ENCODE data around the gene COPS7A. TPM values are rescaled to one million over a fixed set of nuclear protein-coding genes. Genes with fewer than 3 reads are reported as not detected.

The COPS7A gene
- total RNA-seq, 2 donors from 2014 or later = 43.3 to 69.2 TPM

- Mint-ChIP-seq H3K9me3 (no peaks in the 10 kb centered on the region), H3K4me3 (peak overlapping the region; percentile 91), H3K27ac (peak overlapping the region; percentile 79), H3K27me3 (ENCODE audit: insufficient read depth) (peaks cover 5% of the 10 kb centered on the region), H3K4me1 (peaks cover 26% of the 10 kb centered on the region), H3K36me3 (ENCODE audit: low read depth) (peaks cover 32% of the 10 kb centered on the region)
- peaks cover 5% of the 10 kb centered on the region for H3K4me1 ChIP-seq (ENCODE audit: control insufficient read depth, insufficient read depth, low read length)
- H3K4me3 ChIP-seq (ENCODE audit: low read length) = peak overlapping the region; percentile 53
- no peak overlapping the region for H3K9ac ChIP-seq (ENCODE audit: extremely low read depth, low read length, poor library complexity, severe bottlenecking)
- no peaks in the 10 kb centered on the region for H3K27me3 ChIP-seq (ENCODE audit: control insufficient read depth, insufficient read depth, low read length, poor library complexity, severe bottlenecking)
- no peak for DNase-seq
- peaks cover 32% of the 10 kb centered on the region for H3K36me3 ChIP-seq (ENCODE audit: control insufficient read depth, insufficient read depth, low read length)
- no peak for TF ChIP-seq CTCF (conservative IDR thresholded peaks at IDR 0.05)
- H3K9me3 ChIP-seq (ENCODE audit: control insufficient read depth, low read length) = no peaks in the 10 kb centered on the region
- WGBS, 2 experiments (ENCODE audit: insufficient coverage in 1 of 2, insufficient read length in 1 of 2) = 4 to 8% methylated on average over 3 to 7 of the region's 7 CpGs
- H3K27ac ChIP-seq (ENCODE audit: low read depth, low read length) = peak overlapping the region; percentile 12
Measured at GRCh38 chr12:6753772-6754356, 30.0 kb downstream of the COPS7A start.

- no peak overlapping the region for H3K9ac ChIP-seq (ENCODE audit: extremely low read depth, low read length, poor library complexity, severe bottlenecking)
- H3K4me3 ChIP-seq (ENCODE audit: low read length) = no peak overlapping the region
- WGBS, 2 experiments (ENCODE audit: insufficient coverage in 1 of 2, insufficient read length in 1 of 2) = 83 to 94% methylated on average over 2 of the region's 2 CpGs
- Mint-ChIP-seq H3K27ac (no peak overlapping the region), H3K9me3 (no peaks in the 10 kb centered on the region), H3K36me3 (ENCODE audit: low read depth) (peaks cover 26% of the 10 kb centered on the region), H3K4me1 (peaks cover 27% of the 10 kb centered on the region), H3K4me3 (no peak overlapping the region), H3K27me3 (ENCODE audit: insufficient read depth) (peaks cover 5% of the 10 kb centered on the region)
- peaks cover 27% of the 10 kb centered on the region for H3K36me3 ChIP-seq (ENCODE audit: control insufficient read depth, insufficient read depth, low read length)
- H3K9me3 ChIP-seq (ENCODE audit: control insufficient read depth, low read length) = no peaks in the 10 kb centered on the region
- TF ChIP-seq CTCF (conservative IDR thresholded peaks at IDR 0.05) = no peak
- no peak overlapping the region for H3K27ac ChIP-seq (ENCODE audit: low read depth, low read length)
- H3K27me3 ChIP-seq (ENCODE audit: control insufficient read depth, insufficient read depth, low read length, poor library complexity, severe bottlenecking) = no peaks in the 10 kb centered on the region
- H3K4me1 ChIP-seq (ENCODE audit: control insufficient read depth, insufficient read depth, low read length) = peaks cover 5% of the 10 kb centered on the region
- no peak for DNase-seq
Measured at GRCh38 chr12:6754411-6754810, 30.6 kb downstream of the COPS7A start.

- TF ChIP-seq CTCF (conservative IDR thresholded peaks at IDR 0.05) = no peak
- peaks cover 5% of the 10 kb centered on the region for H3K27me3 Mint-ChIP-seq (ENCODE audit: insufficient read depth)
- WGBS, 2 experiments (ENCODE audit: insufficient coverage in 1 of 2, insufficient read length in 1 of 2) = 89 to 95% methylated on average over 7 to 8 of the region's 8 CpGs
- H3K4me1 Mint-ChIP-seq = peaks cover 25% of the 10 kb centered on the region
- no peak overlapping the region for H3K9ac ChIP-seq (ENCODE audit: extremely low read depth, low read length, poor library complexity, severe bottlenecking)
- H3K36me3 Mint-ChIP-seq (ENCODE audit: low read depth) = no peaks in the 10 kb centered on the region
- H3K4me3 Mint-ChIP-seq = no peak overlapping the region
- no peak overlapping the region for H3K27ac ChIP-seq (ENCODE audit: low read depth, low read length)
- DNase-seq = no peak
- H3K9me3 Mint-ChIP-seq = no peaks in the 10 kb centered on the region
- peaks cover 5% of the 10 kb centered on the region for H3K4me1 ChIP-seq (ENCODE audit: control insufficient read depth, insufficient read depth, low read length)
- H3K9me3 ChIP-seq (ENCODE audit: control insufficient read depth, low read length) = no peaks in the 10 kb centered on the region
- no peak overlapping the region for H3K4me3 ChIP-seq (ENCODE audit: low read length)
- H3K27ac Mint-ChIP-seq = no peak overlapping the region
- no peaks in the 10 kb centered on the region for H3K27me3 ChIP-seq (ENCODE audit: control insufficient read depth, insufficient read depth, low read length, poor library complexity, severe bottlenecking)
- H3K36me3 ChIP-seq (ENCODE audit: control insufficient read depth, insufficient read depth, low read length) = no peaks in the 10 kb centered on the region
Measured at GRCh38 chr12:6757028-6757690, 33.3 kb downstream of the COPS7A start.
